HG03558 (cell line): ENCODE data around the gene DRC7.
"Not testable (repeated sequence)": the region's sequence is repeated elsewhere in the genome, so short reads cannot be mapped to it uniquely, and the experiment has no call there.

ENCODE experiments used
- ATAC-seq: cut with Tn5 transposase; IDR thresholded peaks from one replicate; pipeline ENCODE4 v1.9.1; 2021; ENCODE audit warnings: moderate number of reproducible peaks; ENCODE audit not compliant: unreplicated experiment; ENCODE audit errors: extremely low read depth

Gene DRC7

DNA sequence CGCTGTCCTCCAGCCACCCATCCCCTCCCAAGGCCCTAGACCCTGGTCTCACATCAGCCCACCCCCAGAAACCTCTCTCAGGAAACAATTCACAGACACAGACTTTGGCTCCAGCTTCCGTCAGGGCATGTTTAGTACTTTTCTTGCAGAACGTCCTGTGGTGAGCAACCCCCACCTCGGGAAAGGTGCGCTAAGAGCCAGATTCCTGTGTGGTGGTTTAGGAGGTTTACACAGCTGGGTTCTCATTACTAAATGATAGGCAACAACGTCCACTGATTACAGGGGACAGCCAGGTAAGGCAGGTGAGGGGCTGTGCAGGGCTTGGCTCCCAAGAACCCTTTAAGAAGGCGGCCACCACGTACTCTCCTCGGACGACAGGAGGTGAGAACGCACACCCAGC, 78.4 kb downstream of the DRC7 start:
- no peak for ATAC-seq

DNA sequence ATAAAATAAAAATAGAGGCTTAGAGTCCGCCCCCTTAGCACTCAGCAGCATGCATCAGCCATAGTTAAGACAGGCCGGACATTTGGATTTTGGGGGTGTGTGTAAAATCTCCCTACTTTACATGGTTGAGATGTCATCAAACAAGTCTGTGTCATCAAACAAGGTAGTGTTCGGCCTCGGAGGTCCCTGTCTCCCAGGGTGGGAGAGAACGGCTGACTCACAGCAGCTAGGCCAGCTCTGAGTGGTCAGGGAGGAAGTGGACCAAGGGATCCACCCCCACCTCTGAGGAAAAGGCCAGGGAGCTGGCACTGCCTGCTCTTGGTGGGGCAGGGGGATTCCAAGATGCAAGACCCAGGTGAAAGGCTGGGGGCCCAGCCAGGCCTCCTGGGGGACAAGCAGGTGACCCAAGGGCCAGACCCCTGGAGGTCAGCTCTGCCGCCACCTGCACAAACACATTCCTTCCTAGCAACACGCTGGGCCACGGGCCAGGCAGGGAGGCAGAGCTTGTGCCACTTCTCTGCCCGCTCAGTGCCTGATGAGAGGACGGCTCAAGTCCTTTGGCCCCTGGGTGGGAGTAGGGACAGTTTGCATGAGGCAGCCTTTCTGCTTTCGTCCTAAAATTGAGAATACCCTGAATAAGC, 79.2 kb downstream of the DRC7 start:
- no peak for ATAC-seq

DNA sequence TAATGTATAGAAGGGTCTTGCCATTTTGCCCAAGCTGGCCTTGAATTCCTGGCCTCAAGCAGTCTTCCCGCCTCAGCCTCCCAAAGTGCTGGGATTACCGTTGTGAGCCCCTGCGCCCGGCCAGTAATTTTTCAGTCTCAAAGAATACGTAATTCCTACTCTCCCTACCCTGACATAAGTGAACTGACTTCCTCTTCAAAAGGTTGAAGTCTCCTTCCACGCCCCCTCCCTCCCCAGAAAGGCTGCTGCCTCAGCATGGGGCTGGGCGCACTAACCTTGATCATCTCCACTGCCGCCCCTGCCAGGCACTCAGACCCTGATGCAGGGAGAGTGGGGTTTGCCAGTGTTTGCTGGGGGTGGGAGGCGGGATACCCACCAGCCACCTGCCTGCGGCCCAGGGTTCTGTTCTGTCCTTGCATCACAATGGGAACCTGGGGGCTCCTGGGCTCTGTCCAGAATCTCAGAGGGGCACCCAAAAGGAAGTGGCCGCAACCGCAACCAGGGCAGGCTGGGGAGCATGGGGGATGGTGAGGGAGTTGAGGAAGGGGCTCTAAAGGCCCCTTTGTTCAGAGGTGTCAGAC, 80.2 kb downstream of the DRC7 start:
- ATAC-seq, result no peak

DNA sequence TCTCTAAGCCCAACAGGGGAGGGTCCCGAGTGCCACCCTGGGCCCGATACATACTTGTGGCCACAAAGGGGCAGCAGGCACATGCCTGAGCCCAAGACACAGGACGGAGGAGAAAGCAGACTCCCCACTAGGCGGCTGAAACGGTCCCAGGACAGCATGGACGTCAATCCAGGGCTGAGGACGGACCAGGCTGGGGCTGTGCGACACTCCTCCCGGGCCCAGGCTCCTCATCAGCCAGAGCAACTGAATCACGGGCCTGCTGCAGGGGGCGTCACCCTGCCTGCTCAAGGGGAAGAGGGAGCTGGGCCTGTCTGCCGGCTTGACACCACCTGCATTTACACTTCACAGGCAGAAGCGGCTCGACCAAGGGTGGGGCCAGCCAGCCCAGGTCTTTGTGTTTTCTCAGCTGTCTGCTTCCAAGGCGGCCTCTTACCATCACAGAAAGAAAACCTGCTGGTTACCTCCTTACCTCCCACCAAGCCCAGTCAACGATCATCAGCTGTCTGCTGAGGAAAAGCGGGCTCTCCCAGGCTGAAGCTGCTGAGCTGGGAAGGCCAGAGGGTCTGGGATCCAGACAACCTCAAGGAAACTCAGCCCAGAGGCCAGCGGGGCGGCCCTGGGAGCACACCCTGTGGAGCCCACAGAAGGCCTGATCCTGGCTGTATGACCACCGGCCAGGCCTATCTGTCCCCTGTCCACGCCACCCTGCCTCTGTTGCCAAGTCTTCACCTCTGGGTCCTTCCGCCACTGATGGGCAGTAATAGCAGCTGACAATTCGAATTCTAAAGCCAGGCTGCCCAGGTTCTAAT, 81.3 kb downstream of the DRC7 start:
- no peak for ATAC-seq

DNA sequence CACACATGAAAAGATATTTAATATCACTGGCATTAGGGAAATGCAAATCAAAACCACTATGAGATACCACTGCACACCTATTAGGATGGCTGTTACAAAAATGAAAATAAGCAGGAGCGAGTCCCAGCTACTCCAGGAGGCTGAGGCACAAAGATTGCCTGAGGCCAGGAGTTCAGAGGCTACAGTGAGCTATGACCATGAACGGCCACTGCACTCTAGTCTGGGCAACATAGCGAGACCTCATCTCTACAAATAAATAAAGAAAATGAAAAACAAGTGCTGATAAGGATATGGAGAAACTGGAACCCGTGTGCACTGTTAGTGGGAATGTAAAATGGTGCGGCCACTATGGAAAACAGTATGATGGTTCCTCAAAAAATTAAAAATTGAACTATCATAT, 84.1 kb downstream of the DRC7 start:
- ATAC-seq, result no peak

DNA sequence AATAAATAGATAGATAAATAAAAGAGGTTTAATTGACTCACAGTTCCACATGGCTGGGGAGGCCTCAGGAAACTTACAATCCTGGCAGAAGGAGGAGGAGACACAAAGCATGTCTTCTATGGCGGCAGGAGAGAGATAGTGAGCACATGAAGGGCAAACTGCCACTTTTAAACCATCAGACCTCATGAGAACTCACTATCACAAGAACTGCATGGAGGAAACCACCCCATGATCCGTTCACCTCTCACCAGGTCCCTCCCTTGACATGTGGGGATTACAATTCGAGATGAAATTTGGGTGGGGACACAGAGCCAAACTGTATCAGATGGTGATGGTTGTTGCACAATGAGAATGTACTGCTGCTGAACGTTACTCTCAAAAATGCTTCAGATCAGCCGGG, 85.2 kb downstream of the DRC7 start:
- not testable (repeated sequence) for ATAC-seq

DNA sequence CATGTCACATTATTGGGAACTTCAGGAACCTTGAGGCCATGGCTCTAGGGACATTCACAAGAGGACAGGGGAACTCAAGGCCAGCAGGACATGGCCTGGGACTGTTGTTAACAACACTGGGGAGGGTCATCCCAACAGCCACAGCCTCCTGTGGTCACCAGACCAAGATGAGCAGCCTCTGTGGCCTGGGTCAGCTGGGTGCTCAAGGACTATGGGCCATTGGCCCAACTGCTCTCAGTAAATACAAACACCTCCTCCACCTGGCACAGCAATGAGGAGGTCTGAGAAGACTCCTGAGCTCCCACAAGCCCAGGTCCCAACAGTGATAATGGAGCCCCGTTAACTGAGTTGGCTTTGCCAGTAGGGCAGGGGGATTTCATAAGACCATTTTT, 86.7 kb downstream of the DRC7 start:
- no peak for ATAC-seq
